HepG2 (cell line): ENCODE measurements around the gene BLMH.

Source experiments
- CBX5 ChIP-seq: sonication (generic); formaldehyde crosslinking; IDR thresholded peaks from 2 replicates; pipeline ENCODE4 v1.4.0; 2020; ENCODE audit warnings: missing genetic modification reagents, borderline replicate concordance
- JUND ChIP-seq: sonication (generic); formaldehyde crosslinking; IDR thresholded peaks from 2 replicates; pipeline ENCODE4 v1.8.0; 2022; ENCODE audit warnings: mild to moderate bottlenecking, missing genetic modification reagents
- MTA3 ChIP-seq: sonication (generic); formaldehyde crosslinking; IDR thresholded peaks from 2 replicates; pipeline ENCODE4 v1.4.0; 2020; ENCODE audit warnings: missing genetic modification reagents
- RXRA ChIP-seq: sonication (generic); formaldehyde crosslinking; IDR thresholded peaks from 2 replicates; pipeline ENCODE4 v1.5.1; 2020; ENCODE audit warnings: missing genetic modification reagents
- YY1 ChIP-seq: IDR thresholded peaks from 2 replicates; pipeline ENCODE4 v1.6.1; 2011; ENCODE audit warnings: low read length, low read depth, moderate library complexity, mild to moderate bottlenecking; ENCODE audit not compliant: insufficient read depth, insufficient replicate concordance
- ZNF292 ChIP-seq: sonication (generic); formaldehyde crosslinking; IDR thresholded peaks from 2 replicates; pipeline ENCODE4 v1.8.1; 2022; ENCODE audit warnings: mild to moderate bottlenecking, low read depth, missing genetic modification reagents, borderline replicate concordance

- no peak for TF ChIP-seq YY1
- TF ChIP-seq CBX5 (CRISPR knock-in tag): no peak
- TF ChIP-seq MTA3 (CRISPR knock-in tag): no peak
- TF ChIP-seq RXRA (CRISPR knock-in tag): no peak
- TF ChIP-seq ZNF292: no peak
- TF ChIP-seq JUND (CRISPR knock-in tag): no peak
Measured at GRCh38 chr17:30318155-30318554, 26.4 kb upstream of the BLMH start.
